ENCODE results near the gene ZNF385A.

ZNF385A gene

GRCh38 chr12:54384591-54385041 lies at the start of gene ZNF385A:
TSS of gene ZNF385A (minus strand) at chr12:54384733. CDS start at chr12:54384514, 219 bp downstream.
- no peak for DNase-seq

GRCh38 chr12:54432815-54433164 lies 48.3 kb upstream of the ZNF385A start:
- DNase-seq: no peak

- DNase-seq: no peak
Measured at GRCh38 chr12:54431911-54432814, 47.6 kb upstream of the ZNF385A start.

- DNase-seq: no peak
Measured at GRCh38 chr12:54430471-54431069, 46.0 kb upstream of the ZNF385A start.

GRCh38 chr12:54429014-54429471 lies 44.5 kb upstream of the ZNF385A start:
- DNase-seq: no peak

- DNase-seq: no peak
Measured at GRCh38 chr12:54428050-54429013, 43.8 kb upstream of the ZNF385A start.

GRCh38 chr12:54427106-54427505 lies 42.6 kb upstream of the ZNF385A start:
- DNase-seq: no peak

- no peak for DNase-seq
Measured at GRCh38 chr12:54426690-54427089, 42.2 kb upstream of the ZNF385A start.

GRCh38 chr12:54425702-54426101 lies 41.2 kb upstream of the ZNF385A start:
- DNase-seq: no peak

- no peak for DNase-seq
Measured at GRCh38 chr12:54424224-54424623, 39.7 kb upstream of the ZNF385A start.

GRCh38 chr12:54423816-54424150 lies 39.2 kb upstream of the ZNF385A start:
- DNase-seq: no peak

- no peak for DNase-seq
Measured at GRCh38 chr12:54421879-54422250, 37.3 kb upstream of the ZNF385A start.

- DNase-seq: no peak
Measured at GRCh38 chr12:54421175-54421878, 36.8 kb upstream of the ZNF385A start.

GRCh38 chr12:54420766-54421144 lies 36.2 kb upstream of the ZNF385A start:
- DNase-seq: no peak

- DNase-seq: no peak
Measured at GRCh38 chr12:54419088-54419887, 34.8 kb upstream of the ZNF385A start, which contains the start of gene ITGA5. TSS of gene ITGA5 (minus strand) at chr12:54419266. CDS start at chr12:54419198, 68 bp downstream.

- DNase-seq: no peak
Measured at GRCh38 chr12:54418441-54419087, 34.0 kb upstream of the ZNF385A start.

GRCh38 chr12:54417712-54418440 lies 33.3 kb upstream of the ZNF385A start:
- no peak for DNase-seq

- DNase-seq: no peak
Measured at GRCh38 chr12:54416687-54417603, 32.4 kb upstream of the ZNF385A start.
